Measurements from ENCODE around the gene DNAJC19.

DNA sequence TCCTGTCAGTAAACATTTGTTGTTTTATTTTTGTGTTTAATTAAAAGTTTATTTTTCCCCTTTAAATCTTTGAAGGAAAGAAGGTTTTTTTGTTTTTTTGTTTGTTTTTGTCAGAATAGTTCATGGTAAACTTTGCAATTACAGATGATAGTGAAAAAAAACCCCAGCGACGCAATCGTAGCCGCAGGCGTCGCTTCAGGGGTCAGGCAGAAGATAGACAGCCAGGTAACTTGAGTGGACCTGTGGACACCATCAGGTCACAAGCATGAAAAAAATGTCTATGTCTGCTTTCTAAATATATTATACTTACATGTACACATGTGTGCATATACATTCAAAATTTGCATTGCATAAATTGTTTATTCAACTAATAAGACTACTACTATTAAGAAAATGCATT lies 18.6 kb downstream of the DNAJC19 start:
- TF ChIP-seq CTCF (IDR thresholded peaks at IDR 0.05) (no peak), POLR2A (IDR thresholded peaks at IDR 0.05) (no peak)

Data from tibial nerve (tissue), 3 donors.